Activated gamma-delta T cell (primary cell): Measurements from ENCODE around the gene LATS2.
"Not testable (repeated sequence)": the region's sequence is repeated elsewhere in the genome, so short reads cannot be mapped to it uniquely, and the experiment has no call there.

Source experiments
- DNase-seq: peaks from one replicate; lab custom pipeline; 2025; lab: John Stamatoyannopoulos, UW

LATS2 gene

DNA sequence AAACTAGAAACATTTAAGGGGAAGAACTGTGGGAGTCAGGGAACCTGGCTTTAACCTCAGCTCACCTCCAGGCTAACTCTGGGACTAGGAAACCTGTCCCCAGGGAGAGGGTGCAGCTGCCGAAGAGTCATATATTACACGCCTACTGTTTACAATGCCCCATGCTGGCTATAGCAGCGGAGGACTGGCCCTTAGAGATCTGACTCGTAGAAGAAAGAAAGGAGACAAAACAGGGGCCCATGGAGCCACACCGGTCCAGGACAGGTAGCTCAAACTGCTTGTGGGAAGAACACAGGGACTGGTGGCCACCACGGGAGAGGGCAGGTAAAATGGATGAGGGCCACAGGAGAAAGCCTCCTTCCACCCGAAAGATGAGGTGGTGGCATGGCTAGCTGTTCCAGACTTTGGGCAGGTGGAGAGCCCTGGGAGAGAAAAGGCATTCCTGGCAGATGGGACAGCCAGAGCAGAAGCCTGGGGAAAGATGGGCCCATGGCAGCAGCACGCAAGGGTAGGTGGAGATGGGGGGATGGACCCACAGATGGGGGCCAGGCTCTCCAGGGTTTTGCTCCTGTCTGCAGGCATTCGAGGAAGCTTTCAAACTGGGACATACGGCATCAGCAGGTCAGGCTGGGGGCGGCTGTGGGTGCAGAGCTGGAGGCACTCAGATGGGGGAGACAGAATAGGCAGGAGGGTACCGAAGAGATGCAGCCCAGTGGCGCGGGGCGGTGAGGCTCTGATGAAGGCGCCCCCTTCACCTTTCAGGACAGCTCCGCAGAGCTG, 69.5 kb downstream of the LATS2 start:
- no peak for DNase-seq

DNA sequence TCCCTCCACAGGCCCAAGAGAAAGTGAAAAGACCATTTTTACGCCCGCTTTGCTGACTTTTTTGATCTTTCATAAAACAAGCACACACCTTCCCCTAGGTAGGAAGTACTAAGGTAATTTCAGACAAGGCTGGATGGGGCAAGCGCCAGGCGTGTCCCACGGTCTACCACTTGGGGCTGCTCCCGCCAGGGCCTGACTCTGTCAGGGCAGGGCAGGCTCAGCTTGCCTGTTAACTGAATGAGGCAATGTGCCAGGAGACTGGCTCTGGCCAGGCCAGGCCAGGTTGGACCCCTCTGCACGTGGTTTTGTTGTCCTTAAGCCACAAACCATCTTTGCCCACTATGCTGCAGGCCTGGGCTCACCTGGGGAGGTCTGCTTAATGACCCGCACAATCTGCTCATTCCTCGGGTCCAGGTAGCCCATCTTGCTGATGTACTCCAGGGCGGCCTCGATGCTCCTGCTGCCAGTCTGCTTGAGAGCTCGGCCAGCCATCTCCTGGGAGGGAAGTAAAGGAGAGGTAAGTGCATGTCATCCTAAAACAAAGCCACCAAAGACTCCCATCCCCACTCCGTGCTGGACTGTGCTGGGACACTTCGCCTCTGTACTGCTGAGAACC, 70.4 kb downstream of the LATS2 start:
- DNase-seq: no peak

- no peak for DNase-seq
Observed at GRCh38 chr13:20989656-20990321, 71.6 kb downstream of the LATS2 start.

GRCh38 chr13:20988909-20989655, 72.3 kb downstream of the LATS2 start:
- no peak for DNase-seq

DNA sequence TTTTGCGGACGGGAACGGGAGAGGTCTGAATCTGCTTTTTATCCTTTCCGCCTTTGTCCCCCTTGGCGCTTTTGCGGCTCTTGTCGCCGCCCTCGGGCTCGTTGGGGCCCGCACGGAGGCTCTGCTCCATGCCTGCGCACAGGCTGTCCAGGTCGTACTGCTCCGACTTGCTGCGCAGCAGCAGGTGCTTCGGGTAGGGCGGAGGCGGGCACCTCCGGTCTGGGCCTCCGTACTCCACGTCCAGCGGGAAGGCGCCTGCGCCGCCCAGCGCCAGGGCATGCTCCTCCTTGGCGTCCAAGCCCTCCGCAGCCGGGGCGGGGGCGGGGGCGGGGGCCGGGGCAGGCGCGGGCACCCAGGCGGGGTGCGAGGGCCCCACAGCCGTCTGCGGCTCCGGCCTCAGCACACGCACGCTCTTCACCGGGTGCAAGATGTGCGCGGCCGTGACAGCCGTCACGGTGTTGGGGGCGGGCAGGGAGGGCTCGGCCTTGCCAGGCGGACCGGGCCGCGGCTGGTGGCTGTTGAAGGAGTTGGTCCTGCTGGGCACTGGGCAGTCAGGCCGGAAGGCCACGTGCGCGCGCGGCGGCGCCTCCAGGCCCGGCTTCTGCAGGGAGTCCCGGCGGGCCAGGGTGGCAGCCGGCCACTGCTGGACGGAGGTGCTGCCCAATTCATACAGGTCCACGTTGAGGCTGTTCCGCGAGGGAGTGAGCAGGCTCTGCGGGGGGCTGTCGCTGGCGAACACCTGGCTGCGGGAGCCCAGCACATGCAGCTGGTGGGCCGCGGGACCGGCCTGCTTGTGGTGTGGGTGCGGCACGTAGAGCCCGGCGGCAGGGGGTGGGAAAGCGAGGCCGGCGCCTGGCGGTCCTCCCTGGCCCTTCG, 73.1 kb downstream of the LATS2 start:
- no peak for DNase-seq

- no peak for DNase-seq
Observed at GRCh38 chr13:20987599-20987998, 73.8 kb downstream of the LATS2 start.

- DNase-seq: no peak
Observed at GRCh38 chr13:20984879-20985278, 76.5 kb downstream of the LATS2 start.

GRCh38 chr13:20983386-20983785, 78.0 kb downstream of the LATS2 start:
- no peak for DNase-seq

- no peak for DNase-seq
Observed at GRCh38 chr13:20981370-20982095, 79.9 kb downstream of the LATS2 start.

DNA sequence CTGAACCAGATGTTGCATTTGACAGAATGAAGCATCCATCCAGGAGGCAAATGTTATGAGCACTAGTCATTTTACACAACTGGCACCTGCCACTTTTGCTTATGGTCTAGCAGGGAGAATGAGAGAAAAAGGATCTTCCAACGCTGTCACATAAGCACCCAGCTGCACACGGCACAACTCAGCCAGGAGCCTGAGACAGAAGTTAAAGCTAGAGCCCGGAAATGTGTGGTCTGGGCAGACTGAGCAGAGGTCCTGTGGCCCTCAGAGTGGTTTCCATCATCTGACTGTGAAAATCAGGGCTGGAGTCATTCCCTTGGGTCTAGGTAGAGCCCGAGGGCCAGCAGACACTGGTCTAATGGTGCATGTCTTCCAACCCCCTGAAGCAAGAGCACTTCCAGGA, 80.5 kb downstream of the LATS2 start:
- DNase-seq: no peak

DNA sequence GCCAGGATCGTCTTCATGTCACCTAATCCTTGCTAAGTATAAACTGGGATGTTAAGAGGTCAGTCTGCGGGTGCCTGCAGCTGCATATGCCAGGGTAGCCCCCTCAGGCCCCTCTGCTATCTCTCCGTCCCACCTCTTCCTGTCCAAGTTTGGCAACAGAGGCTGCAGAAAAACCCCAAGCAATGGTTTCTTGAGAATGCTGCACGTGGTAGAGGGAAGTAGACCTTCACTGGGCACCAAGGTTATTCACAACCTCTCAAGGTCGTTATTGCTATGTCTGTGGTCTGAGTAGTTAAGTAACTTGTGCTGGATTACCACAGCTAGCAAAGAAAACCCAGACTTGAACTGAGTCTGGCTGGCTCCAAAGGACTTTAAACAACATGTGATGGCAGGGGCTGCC, 81.0 kb downstream of the LATS2 start:
- no peak for DNase-seq

DNA sequence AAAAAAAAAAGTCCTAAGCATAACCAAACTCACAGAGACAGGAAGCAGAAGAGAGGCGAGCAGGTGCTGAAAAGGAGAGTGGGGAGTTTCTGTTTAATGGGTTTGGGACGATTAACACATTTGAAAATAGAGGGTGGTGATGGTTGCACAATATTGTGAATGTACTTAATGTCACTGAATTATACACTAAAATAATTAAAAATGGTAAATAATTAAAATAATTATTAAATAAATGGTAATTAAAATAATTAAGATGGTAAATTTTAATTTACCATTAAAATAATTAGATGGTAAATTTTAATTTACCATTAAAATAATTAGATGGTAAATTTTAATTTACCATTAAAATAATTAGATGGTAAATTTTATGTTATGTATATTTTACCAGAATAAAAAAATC, 84.0 kb downstream of the LATS2 start:
- DNase-seq: no peak

DNA sequence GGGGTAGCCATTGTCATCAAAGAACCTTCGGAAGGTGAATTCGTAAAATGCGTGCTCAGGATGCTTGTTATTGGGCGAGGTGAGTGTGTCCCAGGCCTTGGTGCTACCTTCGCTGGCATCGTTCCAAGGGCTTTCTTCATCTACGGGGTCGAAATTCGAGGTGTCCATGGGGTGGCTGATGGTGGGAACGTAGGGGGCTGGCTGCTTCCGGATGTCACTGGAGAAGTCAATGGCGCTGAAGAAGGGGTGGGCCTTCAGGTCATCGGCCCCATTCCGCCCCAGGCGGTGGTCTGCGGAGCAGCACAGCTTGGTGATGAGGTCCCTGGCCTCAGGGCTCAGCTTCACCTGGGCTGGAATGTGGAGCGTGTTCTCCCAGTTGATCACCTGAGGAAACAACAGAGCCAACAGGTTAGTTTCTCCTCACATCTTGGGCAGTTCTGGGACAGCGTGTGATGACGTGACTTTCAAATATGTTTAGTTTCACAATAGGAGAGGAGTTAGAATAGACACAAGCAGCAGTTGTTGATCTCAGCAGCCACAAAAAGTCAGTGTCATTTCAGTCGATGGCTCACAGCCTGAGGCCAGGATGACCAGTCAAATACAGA, 86.3 kb downstream of the LATS2 start:
- no peak for DNase-seq

DNA sequence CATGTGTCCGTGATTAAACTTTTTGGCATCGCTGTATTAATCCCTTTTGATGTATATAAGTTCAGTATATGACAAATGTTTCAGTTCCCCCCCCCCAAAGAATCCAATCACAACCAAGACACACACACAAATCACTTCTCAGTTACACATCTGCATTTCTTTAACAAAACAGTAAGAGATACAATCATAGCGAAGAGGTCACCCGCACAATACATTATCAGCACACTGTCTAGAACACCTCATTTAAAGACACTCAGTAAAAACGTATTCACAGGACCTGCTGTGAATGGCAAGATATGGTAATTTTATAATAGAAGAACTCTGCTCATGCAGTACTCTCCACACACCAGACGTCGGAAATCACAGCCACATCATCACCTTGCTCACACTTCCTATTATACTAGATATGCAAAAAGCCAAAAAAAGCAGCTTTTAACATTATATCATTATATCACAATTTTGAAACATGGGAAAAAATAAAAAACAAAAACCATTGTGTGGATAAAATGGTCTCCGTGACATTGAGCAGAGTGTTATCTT, 87.4 kb downstream of the LATS2 start:
- no peak for DNase-seq

DNA sequence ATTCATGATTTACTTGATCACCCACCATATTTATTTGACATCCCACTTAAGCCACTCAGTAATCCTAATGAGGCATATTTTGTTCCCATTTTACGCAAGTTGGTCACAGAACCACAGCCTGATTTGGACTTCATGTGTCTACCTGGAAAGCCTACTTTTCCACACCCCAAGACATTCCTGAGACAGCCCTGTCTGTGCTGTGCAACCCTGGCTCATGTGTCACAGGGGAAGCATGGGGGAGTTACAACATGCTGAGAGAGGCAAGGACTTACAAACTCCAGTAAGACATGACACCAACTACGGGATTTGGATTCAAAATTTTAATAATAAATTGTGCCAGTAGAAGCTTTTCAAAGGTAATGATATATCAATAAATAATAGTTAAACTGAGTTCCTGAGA, 88.7 kb downstream of the LATS2 start:
- DNase-seq: no peak

DNA sequence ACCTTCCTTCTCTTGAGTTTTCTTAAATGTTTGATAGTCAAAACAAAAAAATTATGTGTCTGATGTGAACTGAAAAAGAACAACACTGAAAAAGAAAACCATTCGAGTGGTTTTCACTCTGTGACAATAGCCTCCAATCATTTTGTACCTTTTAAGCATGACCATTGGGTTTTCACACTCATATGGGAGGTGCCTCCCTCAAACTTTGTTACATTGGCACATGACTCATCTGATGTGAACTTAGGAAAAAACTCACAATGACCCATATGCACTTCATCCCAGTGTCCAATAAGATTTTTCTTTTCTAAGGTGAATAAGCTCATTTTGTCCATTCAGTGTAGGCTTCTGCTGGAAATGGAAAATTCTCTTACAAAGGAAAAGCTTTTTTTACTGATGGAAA, 92.2 kb downstream of the LATS2 start:
- DNase-seq: no peak

DNA sequence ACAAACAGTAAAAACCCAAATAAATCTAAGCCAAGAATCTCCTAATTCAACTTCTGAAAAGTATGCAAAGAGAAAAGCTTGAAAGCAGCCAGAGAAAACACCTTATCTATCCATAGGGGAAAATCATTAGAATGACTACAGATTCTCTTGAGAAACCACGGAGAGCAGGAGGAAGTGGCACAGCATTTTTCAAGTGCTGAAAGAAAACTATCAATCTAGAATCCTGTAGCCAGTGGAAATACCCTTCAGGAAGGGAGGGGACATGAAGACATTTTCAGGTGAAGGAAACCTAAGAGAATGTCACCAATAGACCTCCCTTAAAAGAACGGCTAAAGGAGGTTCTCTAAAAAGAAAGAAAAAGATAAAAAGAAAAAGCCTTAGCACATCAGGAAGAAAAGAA, 92.6 kb downstream of the LATS2 start:
- no peak for DNase-seq

- DNase-seq: no peak
Observed at GRCh38 chr13:20967340-20967739, 94.0 kb downstream of the LATS2 start.

GRCh38 chr13:20964904-20965303, 96.5 kb downstream of the LATS2 start:
- DNase-seq: no peak

DNA sequence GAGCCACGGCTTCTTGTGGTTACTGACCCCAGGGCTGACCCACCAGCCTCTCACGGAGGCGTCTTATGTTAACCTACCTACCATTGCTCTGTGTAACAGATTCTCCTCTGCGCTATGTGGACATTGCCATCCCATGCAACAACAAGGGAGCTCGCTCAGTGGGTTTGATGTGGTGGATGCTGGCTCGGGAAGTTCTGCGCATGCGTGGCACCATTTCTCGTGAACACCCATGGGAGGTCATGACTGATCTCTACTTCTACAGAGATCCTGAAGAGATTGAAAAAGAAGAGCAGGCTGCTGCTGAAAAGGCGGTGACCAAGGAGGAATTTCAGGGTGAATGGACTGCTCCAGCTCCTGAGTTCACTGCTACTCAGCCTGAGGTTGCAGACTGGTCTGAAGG, 99.7 kb downstream of the LATS2 start:
- not testable (repeated sequence) for DNase-seq
